GM21528 (cell line): Measurements from ENCODE around the gene SKIC8.
A peak's percentile ranks its signal among the peaks of the same experiment; 100 is the strongest.

Experiments
- ATAC-seq: cut with Tn5 transposase; IDR thresholded peaks from one replicate; pipeline ENCODE4 v1.9.1; 2021; ENCODE audit warnings: mild to moderate bottlenecking, moderate library complexity; ENCODE audit not compliant: unreplicated experiment, low FRiP score

Gene SKIC8

GRCh38 chr15:78299101-78299930, at the start of gene SKIC8:
Gene SKIC8 (minus strand): TSS chr15:78299609. CDS start chr15:78295686, 3,923 bp downstream.
- peak; percentile 85 for ATAC-seq

GRCh38 chr15:78347586-78348543, 48.5 kb upstream of the SKIC8 start:
- ATAC-seq: no peak

- ATAC-seq: no peak
These were observed 46.2 kb upstream of the SKIC8 start for GRCh38 chr15:78345396-78346125.

- no peak for ATAC-seq
These were observed 44.1 kb upstream of the SKIC8 start for GRCh38 chr15:78343276-78344060.

GRCh38 chr15:78342021-78342420, 42.6 kb upstream of the SKIC8 start:
- ATAC-seq: no peak

GRCh38 chr15:78341057-78341987, 41.9 kb upstream of the SKIC8 start:
- no peak for ATAC-seq

- no peak for ATAC-seq
These were observed 41.0 kb upstream of the SKIC8 start, which contains the start of gene CRABP1 for GRCh38 chr15:78340231-78341056. Gene CRABP1 (plus strand): TSS chr15:78340353. CDS start chr15:78340429, 76 bp downstream.

GRCh38 chr15:78339559-78339958, 40.1 kb upstream of the SKIC8 start:
- ATAC-seq: no peak

GRCh38 chr15:78338781-78339180, 39.4 kb upstream of the SKIC8 start:
- no peak for ATAC-seq

- ATAC-seq: no peak
These were observed 36.6 kb upstream of the SKIC8 start for GRCh38 chr15:78335985-78336384.

GRCh38 chr15:78334845-78335244, 35.4 kb upstream of the SKIC8 start:
- no peak for ATAC-seq

GRCh38 chr15:78329625-78330024, 30.2 kb upstream of the SKIC8 start:
- no peak for ATAC-seq

- no peak for ATAC-seq
These were observed 28.1 kb upstream of the SKIC8 start for GRCh38 chr15:78327466-78327865.

- ATAC-seq: no peak
These were observed 25.9 kb upstream of the SKIC8 start for GRCh38 chr15:78325092-78325843.

- no peak for ATAC-seq
These were observed 24.7 kb upstream of the SKIC8 start for GRCh38 chr15:78324144-78324543.

GRCh38 chr15:78323693-78324092, 24.3 kb upstream of the SKIC8 start:
- no peak for ATAC-seq
